ENCODE data around the gene IFI27L1.
A peak's percentile ranks its signal among the peaks of the same experiment; 100 is the strongest.

The IFI27L1 gene

DNA sequence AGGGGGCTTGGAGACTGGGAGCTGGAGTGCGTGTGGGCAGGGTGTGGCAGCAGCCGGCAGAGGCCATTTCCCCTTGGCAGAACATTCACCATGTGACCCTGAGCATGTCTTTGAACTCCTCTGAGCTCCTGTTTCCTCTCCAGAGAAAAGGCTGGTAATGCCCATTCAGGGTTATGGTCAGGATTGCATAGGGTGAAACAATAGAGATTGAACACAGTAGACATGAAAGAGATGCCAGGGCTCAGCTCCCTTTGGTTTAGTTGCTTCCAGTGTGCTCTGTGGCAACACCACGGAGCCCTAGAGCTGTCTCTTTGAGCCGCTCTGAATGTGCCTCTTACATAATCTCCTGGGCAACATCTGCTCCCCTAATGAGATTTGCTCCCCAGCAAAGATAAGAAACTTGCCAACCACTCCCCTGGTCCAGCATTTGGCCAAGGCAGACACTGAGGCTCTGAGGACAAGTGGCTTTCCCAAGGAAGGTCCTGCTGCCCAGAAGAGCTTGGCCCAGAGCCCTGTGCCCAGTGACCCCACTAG lies 34.0 kb downstream of the IFI27L1 start:
- DNase-seq, result no peak

GRCh38 chr14:94115631-94116030 lies 34.5 kb downstream of the IFI27L1 start:
- no peak for DNase-seq

- DNase-seq, result no peak
Observed at GRCh38 chr14:94116701-94117100, 35.6 kb downstream of the IFI27L1 start.

DNA sequence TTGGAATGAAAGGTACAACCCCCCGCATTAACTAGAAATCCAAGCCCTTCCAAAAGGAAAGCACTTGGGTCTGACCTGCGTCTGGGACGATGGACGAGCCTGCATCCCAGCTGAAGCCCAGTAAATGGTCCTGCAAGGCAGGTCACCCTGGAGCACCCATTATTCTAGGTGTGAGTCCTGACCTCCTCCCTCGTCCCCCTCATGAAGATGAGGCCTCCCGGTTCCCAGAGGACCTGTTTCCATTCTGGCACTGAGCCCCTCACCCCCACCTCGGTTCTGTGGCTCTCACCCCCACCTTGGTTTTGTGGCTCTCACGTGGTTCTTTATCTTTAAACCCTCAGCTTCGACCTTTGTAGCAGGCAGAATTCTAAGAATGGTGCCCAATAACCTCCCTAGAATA lies 36.7 kb downstream of the IFI27L1 start:
- DNase-seq, result no peak

DNA sequence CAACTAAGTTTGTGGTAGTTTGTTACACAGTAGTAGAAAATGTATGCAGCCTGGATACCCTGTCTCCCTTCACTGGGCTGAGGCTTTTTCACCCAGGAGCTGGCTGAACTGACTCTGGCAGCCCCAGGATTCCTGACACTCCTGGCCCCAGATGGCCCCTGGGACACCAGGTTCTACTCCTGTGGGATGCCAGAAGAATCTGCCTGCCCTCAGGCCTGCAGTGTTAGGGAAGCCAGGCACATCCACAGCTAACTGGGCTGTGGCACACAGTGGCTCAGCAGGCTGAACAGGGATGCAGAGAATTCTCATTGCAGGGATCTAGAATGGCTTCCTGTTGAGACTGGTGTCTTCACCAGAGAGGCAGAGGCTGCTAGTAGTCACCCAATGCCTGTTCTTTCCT lies 38.0 kb downstream of the IFI27L1 start:
- no peak for DNase-seq

GRCh38 chr14:94120667-94121340 lies 39.7 kb downstream of the IFI27L1 start:
- no peak for DNase-seq

DNA sequence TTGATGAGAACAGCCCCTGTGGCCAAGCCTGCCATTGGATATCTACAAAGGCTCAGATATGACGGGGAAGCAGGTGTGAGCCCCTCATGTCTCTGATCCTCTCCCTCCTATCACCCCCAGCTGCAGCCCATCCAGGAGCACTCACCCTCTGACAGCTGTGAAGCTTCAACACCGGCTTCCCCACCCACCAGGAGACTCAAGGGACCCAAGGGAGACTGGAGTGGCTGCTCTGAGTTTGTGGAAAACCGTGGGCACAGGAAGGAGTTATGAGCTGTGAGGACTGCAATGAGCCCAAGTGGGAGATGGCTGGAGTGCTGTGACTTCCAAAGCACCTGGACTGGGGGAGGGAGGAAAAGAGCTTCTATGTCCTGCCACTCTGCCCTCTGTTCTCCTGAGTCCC lies 40.4 kb downstream of the IFI27L1 start:
- no peak for DNase-seq

DNA sequence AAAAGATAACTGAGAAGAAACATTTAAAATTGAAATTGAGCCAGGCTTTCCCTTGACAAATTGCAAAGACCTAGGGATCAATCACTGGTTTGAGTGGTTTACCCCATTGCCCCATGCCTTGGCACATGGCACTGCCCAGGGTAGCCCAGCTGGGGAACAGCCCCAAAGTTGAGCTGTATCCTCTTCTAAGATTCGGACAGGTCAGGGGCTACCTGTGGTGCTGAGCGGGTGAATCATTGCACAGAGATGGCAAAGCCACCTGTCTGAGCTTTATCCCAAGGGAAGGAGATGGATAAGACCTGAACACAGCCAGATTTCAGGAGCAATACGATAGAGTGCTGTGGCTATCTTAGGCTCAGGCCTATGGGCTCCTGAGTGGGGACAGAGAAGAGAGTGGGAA lies 41.3 kb downstream of the IFI27L1 start:
- DNase-seq, result no peak

GRCh38 chr14:94123296-94123695 lies 42.2 kb downstream of the IFI27L1 start:
- no peak for DNase-seq

GRCh38 chr14:94123868-94124267 lies 42.8 kb downstream of the IFI27L1 start:
- no peak for DNase-seq

DNA sequence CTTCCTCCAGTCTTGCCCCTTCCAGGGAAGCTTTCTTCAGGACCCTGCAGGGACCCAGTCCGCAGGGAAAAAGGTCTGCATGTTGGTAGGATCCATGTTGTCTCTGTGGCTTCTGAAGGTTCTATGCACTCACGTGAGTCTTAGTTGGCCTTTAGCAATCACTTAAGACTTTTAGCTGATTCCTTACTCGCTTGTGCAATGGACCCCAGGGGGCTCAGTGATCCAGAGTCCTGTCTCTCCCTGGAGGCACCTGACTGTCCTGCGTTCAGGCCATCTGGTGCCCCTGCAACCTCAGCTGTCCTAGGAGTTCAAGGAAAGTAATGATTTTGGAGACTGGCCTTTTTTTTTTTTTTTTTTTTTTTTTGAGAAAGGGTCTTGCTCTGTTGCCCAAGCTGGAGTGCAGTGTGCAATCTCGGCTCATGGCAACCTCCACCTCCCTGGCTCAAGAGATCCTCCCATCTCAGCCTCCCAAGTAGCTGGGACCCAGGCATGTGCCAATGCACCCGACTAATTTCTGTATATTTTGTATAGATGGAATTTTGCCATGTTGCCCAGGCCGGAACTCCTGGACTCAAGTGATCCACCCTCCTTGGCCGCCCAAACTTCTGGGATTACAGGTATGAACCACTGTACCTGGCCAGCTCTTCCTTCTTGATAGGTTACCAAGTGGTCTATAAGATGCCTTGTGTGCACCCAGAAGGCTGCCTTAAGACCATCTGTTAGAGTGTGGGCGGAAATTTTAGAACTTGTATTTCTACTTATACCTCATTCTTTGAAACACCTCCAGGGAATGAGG lies 43.7 kb downstream of the IFI27L1 start:
- no peak for DNase-seq

DNA sequence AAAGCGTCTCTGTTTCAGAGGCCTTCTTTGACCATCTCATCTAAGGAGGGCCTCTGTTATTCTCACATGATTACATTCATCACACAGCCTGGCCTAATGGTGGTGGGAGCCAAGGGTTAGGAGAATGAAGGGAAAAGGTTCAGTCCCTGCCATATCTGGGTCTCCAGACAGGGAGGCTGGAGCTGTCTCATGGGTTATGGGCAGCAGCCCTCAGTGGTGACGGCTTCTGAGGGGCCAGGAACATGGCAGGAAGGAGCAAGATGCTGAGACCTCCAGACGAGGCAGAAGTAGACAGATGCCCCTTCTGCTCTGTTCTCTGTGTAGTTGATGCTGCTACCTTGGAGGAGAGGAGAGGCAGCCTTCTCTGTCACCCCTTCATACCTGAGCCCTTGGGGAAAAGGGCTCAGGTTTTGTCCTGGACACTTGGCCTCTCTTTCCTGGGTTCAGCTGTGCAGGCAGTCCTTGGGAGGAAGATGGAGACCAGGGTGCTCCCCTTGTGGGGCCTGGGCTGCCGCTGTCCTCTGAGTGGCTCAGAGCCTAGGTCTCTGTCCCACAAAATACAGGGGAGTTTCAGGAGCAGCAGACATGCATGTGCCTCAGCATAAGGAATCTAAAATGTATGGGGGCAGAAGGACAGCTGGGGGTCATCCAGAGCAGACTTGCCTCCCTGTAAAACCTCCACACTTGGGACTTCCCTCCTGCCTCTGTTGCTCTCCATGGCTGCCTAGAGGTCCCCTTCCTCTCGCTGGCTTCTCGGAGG lies 44.7 kb downstream of the IFI27L1 start:
- DNase-seq, result no peak

DNA sequence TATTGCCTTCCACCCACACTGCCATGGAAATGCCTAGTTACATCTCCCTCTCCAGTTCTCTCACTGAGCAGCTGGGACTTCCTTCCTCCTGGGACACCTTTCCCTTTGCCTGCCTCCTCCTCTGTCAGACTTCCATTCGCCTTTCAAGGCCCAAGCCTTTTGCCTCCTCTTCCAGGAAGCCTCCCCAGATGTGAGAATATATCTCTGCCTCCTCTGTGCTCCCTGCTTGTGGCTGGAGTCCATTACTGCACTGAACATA lies 45.2 kb downstream of the IFI27L1 start:
- DNase-seq, result no peak

DNA sequence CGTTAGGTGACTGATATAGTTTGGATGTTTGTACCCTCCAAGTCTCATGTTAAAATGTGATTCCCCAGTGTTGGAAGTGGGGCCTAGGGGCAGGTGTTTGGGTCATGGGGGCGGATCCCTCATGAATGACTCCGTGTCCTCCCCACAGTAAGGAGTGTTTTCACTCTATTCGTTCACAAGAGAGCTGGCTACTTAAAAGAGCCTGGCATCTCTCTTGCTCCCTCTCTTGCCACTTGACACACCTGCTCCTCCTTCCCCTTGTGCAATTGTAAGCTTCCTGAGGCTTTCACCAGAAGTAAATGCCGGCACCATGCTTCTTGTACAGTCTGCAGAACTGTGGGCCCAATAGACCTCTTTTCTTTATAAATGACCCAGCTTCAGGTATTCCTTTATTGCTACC lies 45.7 kb downstream of the IFI27L1 start:
- DNase-seq, result no peak

GRCh38 chr14:94127330-94127729 lies 46.2 kb downstream of the IFI27L1 start:
- DNase-seq, result no peak

- DNase-seq, result no peak
Observed at GRCh38 chr14:94128216-94128839, 47.2 kb downstream of the IFI27L1 start.

DNA sequence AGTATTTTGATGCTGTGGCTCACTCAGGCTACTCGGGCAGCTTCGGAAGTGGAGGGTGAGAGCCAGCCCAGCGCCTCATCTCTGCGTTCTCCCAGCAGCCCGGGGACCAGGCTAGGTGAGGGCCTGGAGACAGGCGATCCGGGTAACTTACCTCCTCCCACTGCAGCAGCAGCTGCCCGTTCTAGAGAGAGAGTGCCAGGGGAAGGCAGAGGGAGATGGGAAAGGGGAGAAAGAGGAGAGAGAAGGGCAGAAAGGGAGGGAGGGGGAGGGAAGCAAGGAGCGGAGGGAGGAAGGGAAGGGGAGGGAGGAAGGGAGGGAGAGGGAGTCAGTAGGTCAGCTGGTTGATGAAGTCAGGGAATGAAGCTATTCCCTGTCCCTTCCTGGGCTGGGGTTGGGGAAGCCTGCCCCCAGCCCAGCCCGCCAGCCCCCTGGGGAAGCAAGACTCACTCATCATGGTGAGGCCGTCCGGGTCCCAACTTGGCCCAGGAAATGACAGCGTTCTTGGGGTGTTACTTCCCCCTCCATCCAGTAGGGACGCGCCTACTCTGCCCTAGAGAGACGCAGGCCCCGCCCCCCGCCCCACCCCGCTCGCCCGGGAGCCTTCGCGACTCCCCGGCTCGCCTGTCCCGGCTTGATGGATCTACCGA lies 48.1 kb downstream of the IFI27L1 start, which contains the start of gene IFI27L2:
TSS of gene IFI27L2 (minus strand) at position 494 of the 647 bp plus-strand sequence. CDS start at position 454, 40 bp downstream.
- DNase-seq, result peak; percentile 39 to 69

- peak; percentile 41 to 53 for DNase-seq
Observed at GRCh38 chr14:94129758-94130414, 48.8 kb downstream of the IFI27L1 start.

DNA sequence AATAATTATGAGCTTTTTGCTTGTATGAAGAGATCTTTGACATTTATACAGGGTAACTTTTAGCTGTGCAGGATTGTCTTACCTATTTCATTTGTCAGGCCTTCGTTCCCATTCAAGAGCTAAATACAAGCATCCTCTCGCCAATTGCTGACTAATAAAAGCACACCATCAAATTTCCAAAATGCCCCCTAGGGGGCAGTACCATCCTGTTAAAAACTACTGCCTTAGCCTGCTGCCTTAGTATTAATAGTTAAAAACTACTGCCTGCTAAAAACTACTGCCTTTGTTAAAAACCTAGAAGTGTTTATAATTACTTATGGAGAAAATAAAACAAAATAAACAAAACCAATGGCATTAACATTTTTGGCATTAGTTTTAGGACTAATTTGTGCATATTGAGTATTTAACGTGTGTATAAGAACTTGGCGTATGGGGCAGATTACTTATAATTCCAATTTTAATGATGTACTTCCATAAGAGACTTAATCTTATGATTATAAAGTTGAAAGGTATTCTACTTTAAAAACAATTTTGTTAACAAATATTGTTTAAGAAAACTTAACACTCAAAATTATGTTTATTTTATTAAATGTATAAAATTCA lies 51.3 kb downstream of the IFI27L1 start:
- DNase-seq, result peak; percentile 50 to 80

DNA sequence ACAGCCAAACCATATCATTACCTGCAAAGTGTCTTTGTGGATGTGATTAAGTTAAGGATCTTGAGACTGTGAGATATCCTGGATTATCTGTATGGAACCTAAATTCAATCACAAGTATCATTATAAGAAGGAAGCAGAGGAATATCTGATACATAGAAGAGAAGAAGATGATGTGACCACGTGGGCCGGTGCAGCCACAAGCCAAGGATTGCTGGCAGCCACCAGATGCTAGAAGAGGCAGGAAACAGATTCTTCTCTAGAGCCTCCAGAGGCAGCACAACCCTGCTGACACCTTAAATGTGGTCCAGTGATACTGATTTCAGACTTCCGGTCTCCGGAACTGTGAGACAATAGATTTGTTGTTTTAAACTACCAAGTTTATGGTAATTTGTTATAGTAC lies 54.4 kb downstream of the IFI27L1 start:
- no peak for DNase-seq

DNA sequence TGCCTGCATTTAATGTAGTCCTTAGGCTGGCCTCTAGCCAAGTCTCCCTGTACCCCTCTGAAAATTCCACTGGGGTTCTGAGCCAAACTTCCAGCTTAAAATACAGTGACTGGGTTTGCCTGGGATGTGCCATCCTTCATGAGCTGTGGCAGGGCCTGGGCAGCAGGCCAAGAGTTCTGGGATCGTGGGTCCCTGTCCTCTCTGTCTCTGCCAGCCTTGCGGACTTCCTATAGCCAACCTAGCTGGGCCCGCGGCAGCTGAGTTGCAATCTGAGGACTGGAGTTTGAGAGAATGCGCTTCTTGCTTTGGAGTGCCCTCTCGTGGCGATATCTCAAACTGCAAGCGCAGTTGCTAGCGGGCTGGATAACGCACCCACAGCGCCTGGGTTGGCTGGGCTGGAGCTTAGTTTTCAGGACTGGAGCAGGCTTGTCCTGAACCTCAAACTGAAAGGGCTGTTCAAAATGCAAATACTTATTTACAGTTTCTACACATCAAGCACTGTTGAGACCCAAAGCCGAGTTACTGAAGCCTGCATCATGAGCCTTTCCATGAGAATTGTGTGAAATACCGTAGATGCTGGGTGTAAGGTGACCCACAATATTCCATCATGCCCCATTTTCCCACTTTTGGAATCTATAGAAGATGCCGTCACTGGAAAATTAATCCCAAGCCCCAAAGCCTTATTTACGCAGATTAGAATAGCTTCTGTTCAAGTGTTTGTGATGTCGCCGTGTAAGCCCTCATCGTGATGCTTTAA lies 55.6 kb downstream of the IFI27L1 start:
- peak; percentile 58 to 88 for DNase-seq

Data from NCI-H446 (cell line).